Measurements from ENCODE around the gene VPS4B. TPM values are rescaled to one million over a fixed set of nuclear protein-coding genes. Genes with fewer than 3 reads are reported as not detected.

VPS4B gene
- total and polyA plus RNA-seq, 2 donors (not counting 1 experiment from before 2014, with no cell fraction given): 14.5 to 93.9 TPM

DNA sequence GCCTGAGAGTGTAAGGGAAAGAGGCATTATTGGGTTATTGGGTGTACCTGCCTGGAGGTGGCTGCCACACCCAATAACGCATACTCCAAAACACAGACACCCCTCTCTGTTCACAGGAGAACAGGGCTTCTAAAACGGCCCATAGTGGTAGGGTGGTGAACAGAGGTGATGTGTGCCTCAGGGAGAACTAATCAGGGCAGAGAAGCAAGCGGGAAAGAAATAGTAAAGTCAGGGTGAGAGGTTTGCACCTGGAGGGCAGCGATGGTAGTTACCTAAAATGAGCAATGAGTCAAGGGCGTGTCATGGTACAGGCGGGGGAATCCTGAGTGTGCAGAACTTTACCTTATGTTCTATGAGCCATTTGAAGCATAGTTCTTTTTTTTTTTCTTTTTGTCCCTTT lies 21.6 kb upstream of the VPS4B start:
- Mint-ChIP-seq H3K4me3 (no peak overlapping the region), H3K9me3 (ENCODE audit: insufficient read depth) (no peaks in the 10 kb centered on the region), H3K4me1 (peaks cover 15% of the 10 kb centered on the region), H3K27ac (peak overlapping the region; percentile 22), H3K27me3 (peaks cover 4% of the 10 kb centered on the region)
- Histone ChIP-seq H3K79me2 (ENCODE audit: control insufficient read depth, insufficient read depth, low read length) (no peaks in the 10 kb centered on the region), H3K27me3 (replicated peaks in 1 of 4; ENCODE audit: control extremely low read depth in 1 of 4, control insufficient read depth in 3 of 4, insufficient read depth in 4 of 4, low read length in 3 of 4) (no peaks in the 10 kb centered on the region), H3K4me3 (ENCODE audit: control extremely low read depth in 1 of 5, extremely low read depth in 1 of 5, insufficient read depth in 1 of 5, low read depth in 2 of 5, low read length in 4 of 5) (no peak overlapping the region), H3K9me3 (ENCODE audit: control extremely low read depth in 1 of 3, control insufficient read depth in 2 of 3, insufficient read depth in 1 of 3, low read length in 2 of 3) (no peaks in the 10 kb centered on the region), H3K36me3 (replicated peaks in 1 of 2; ENCODE audit: control extremely low read depth in 1 of 2, control insufficient read depth in 1 of 2, extremely low read depth in 1 of 2, insufficient read depth in 2 of 2, low read length in 1 of 2) (no peaks in the 10 kb centered on the region), H3K4me2 (replicated peaks; ENCODE audit: low read depth, low read length, poor library complexity, severe bottlenecking) (no peak overlapping the region), H3K27ac (ENCODE audit: low read length in 2 of 2) (no peak overlapping the region), H3K9ac (ENCODE audit: low read length) (no peak overlapping the region), H3K4me1 (ENCODE audit: control insufficient read depth in 2 of 2, insufficient read depth in 2 of 2, low read length in 2 of 2) (peaks cover 11 to 14% of the 10 kb centered on the region in 2 donors), H4K20me1 (ENCODE audit: control insufficient read depth, insufficient read depth, low read length, poor library complexity, severe bottlenecking) (no peaks in the 10 kb centered on the region), H2AFZ (ENCODE audit: insufficient read depth, low read depth, low read length, poor library complexity, severe bottlenecking) (no peak overlapping the region)
- POLR2A ChIA-PET: no interaction called here
- CTCF ChIA-PET: interaction anchor here (0.9 to 1.5 kb wide), 6 partner anchors 9 to 729 kb away, joined by 3 to 4 read pairs (median 3); partner anchors contain the start of gene PHLPP1
- 100% methylated on average over 1 of the region's 6 CpGs for WGBS (ENCODE audit: insufficient coverage)
- intact Hi-C loops (cut with micrococcal nuclease): loop anchor here (1.0 kb wide), 1 partner anchor 22 kb away; the partner anchor contains the start of gene VPS4B
- ATAC-seq (ENCODE audit: low read depth) (no peak), DNase-seq (no peak)
- TF ChIP-seq, protein P1, sequence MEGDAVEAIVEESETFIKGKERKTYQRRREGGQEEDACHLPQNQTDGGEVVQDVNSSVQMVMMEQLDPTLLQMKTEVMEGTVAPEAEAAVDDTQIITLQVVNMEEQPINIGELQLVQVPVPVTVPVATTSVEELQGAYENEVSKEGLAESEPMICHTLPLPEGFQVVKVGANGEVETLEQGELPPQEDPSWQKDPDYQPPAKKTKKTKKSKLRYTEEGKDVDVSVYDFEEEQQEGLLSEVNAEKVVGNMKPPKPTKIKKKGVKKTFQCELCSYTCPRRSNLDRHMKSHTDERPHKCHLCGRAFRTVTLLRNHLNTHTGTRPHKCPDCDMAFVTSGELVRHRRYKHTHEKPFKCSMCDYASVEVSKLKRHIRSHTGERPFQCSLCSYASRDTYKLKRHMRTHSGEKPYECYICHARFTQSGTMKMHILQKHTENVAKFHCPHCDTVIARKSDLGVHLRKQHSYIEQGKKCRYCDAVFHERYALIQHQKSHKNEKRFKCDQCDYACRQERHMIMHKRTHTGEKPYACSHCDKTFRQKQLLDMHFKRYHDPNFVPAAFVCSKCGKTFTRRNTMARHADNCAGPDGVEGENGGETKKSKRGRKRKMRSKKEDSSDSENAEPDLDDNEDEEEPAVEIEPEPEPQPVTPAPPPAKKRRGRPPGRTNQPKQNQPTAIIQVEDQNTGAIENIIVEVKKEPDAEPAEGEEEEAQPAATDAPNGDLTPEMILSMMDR (IDR thresholded peaks at IDR 0.05): no peak
- TF ChIP-seq EZH2 (IDR thresholded peaks at IDR 0.05; ENCODE audit: borderline replicate concordance, insufficient read depth, low read depth, low read length, poor library complexity, severe bottlenecking): no peak

DNA sequence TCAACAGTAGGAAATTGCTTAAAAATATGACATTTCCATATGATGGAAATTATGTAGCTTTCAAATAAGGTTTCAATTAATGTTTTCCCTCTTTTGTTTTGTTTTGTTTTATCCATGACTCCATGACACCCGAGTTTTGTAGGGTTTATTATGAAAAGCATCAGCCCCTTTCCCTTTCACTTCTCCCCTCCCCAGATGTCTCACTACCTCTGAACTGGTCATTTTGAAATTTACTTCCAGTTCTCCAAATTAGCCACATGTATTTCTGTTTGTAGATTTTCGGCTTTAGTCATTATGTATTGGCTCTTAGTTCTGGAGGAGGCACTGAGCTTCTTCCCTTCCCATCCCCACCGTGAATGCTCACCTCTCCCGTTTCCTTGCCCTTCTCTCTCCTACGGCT lies 18.6 kb upstream of the VPS4B start:
- WGBS (ENCODE audit: insufficient coverage): no CpG with 5 or more reads among the region's 5 CpGs

More for the DNA sequence above, 18.6 kb upstream of the VPS4B start:
- Mint-ChIP-seq H3K27ac (no peak overlapping the region), H3K9me3 (ENCODE audit: insufficient read depth) (no peaks in the 10 kb centered on the region), H3K27me3 (peaks cover 12% of the 10 kb centered on the region), H3K4me1 (peaks cover 15% of the 10 kb centered on the region), H3K4me3 (no peak overlapping the region)
- POLR2A ChIA-PET: interaction anchor here (0.6 kb wide), 1 partner anchor 129 kb away, joined by 3 read pairs; no protein-coding TSS in a partner anchor
- Histone ChIP-seq H3K4me2 (replicated peaks; ENCODE audit: low read depth, low read length, poor library complexity, severe bottlenecking) (no peak overlapping the region), H3K27ac (ENCODE audit: low read length in 2 of 2) (no peak overlapping the region), H3K9ac (ENCODE audit: low read length) (no peak overlapping the region), H3K9me3 (ENCODE audit: control extremely low read depth in 1 of 3, control insufficient read depth in 2 of 3, insufficient read depth in 1 of 3, low read length in 2 of 3) (no peaks in the 10 kb centered on the region), H3K27me3 (replicated peaks in 1 of 4; ENCODE audit: control extremely low read depth in 1 of 4, control insufficient read depth in 3 of 4, insufficient read depth in 4 of 4, low read length in 3 of 4) (no peaks in the 10 kb centered on the region), H3K36me3 (replicated peaks in 1 of 2; ENCODE audit: control extremely low read depth in 1 of 2, control insufficient read depth in 1 of 2, extremely low read depth in 1 of 2, insufficient read depth in 2 of 2, low read length in 1 of 2) (no peaks in the 10 kb centered on the region), H2AFZ (ENCODE audit: insufficient read depth, low read depth, low read length, poor library complexity, severe bottlenecking) (no peak overlapping the region), H3K4me1 (ENCODE audit: control insufficient read depth in 2 of 2, insufficient read depth in 2 of 2, low read length in 2 of 2) (peaks cover 11 to 14% of the 10 kb centered on the region in 2 donors), H4K20me1 (ENCODE audit: control insufficient read depth, insufficient read depth, low read length, poor library complexity, severe bottlenecking) (no peaks in the 10 kb centered on the region), H3K4me3 (ENCODE audit: control extremely low read depth in 1 of 5, extremely low read depth in 1 of 5, insufficient read depth in 1 of 5, low read depth in 2 of 5, low read length in 4 of 5) (no peak overlapping the region), H3K79me2 (ENCODE audit: control insufficient read depth, insufficient read depth, low read length) (no peaks in the 10 kb centered on the region)
- DNase-seq (no peak), ATAC-seq (ENCODE audit: low read depth) (no peak)
- intact Hi-C loops (cut with micrococcal nuclease): no loop called here
- TF ChIP-seq, protein P1 (IDR thresholded peaks at IDR 0.05): no peak
- no peak for TF ChIP-seq EZH2 (IDR thresholded peaks at IDR 0.05; ENCODE audit: borderline replicate concordance, insufficient read depth, low read depth, low read length, poor library complexity, severe bottlenecking)
- CTCF ChIA-PET: interaction anchor here (0.6 to 9.4 kb wide), 8 partner anchors 19 to 431 kb away, joined by 3 to 170 read pairs (median 6); partner anchors contain the start of gene VPS4B
